WI38 (cell line): ENCODE results near the gene UGP2.

ENCODE experiments used
- H3K4me3 ChIP-seq: 2 replicates; pipeline ENCODE4 v1.5.1; 2011; ENCODE audit warnings: low read depth, mild to moderate bottlenecking, control low read depth, low read length
- CTCF ChIP-seq: IDR thresholded peaks from 2 replicates; pipeline ENCODE4 v1.5.1; 2012; ENCODE audit warnings: low read depth, mild to moderate bottlenecking, control low read depth, low read length

Gene UGP2

GRCh38 chr2:63886445-63886844, 44.7 kb downstream of the UGP2 start:
- no peak for TF ChIP-seq CTCF
- no peak overlapping the region for H3K4me3 ChIP-seq

- no peak overlapping the region for H3K4me3 ChIP-seq
- no peak for TF ChIP-seq CTCF
These were observed 46.4 kb downstream of the UGP2 start for GRCh38 chr2:63888053-63888452.

DNA sequence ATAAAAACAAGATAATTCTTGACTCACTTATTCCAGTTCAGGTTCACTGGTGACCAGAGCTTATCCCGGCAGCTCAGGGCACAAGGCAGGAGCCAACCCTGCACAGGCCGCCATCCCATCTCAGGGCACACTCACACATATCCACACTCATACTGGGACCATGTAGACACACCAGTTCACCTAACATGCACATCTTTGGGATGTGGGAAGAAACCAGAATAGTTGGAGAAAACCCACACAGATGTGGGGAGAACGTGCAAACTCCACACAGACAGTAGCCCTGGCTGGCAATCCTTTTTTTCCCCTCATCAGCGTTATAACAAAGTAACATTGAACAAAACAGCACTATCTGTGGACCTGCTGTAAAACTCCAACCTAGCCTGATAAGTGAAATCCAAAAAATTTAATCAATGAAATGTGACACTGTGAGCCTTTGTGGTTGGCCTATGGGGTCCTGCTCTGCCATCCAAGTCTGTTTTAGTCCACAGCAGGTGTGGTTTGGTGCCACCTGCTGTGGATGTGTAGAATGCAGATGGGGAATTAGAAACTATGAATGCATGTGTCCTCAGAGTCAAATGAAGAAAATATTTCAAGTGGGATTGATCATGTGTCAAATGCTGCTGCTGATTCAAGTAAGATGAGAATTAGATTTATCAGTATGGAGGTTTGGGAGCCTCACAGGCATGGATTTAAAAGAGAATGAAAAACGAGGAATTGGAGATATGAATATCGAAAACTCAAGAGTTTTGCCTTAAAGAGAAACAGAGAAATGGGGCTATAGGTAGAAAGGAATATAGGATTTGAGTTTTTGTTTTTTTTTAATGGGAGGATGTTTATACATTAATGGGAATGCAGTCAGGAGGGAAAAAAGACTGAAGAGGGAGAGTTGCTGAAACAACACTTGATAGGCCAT, 47.0 kb downstream of the UGP2 start:
- TF ChIP-seq CTCF = peak; percentile 61

GRCh38 chr2:63890678-63891077, 49.0 kb downstream of the UGP2 start:
- no peak for TF ChIP-seq CTCF
- no peak overlapping the region for H3K4me3 ChIP-seq

More for the DNA sequence above, 47.0 kb downstream of the UGP2 start:
- no peak overlapping the region for H3K4me3 ChIP-seq

- no peak overlapping the region for H3K4me3 ChIP-seq
- TF ChIP-seq CTCF = no peak
These were observed 49.9 kb downstream of the UGP2 start for GRCh38 chr2:63891488-63892030.

- no peak overlapping the region for H3K4me3 ChIP-seq
- TF ChIP-seq CTCF = no peak
These were observed 51.5 kb downstream of the UGP2 start for GRCh38 chr2:63893163-63893562.

- TF ChIP-seq CTCF = no peak
- no peak overlapping the region for H3K4me3 ChIP-seq
These were observed 52.5 kb downstream of the UGP2 start for GRCh38 chr2:63894167-63894566.
